GM12875 (cell line): ENCODE measurements around the gene LOXL1.

Experiments
- H3K4me3 ChIP-seq: one replicate; pipeline ENCODE4 v1.5.1; 2011; ENCODE audit warnings: low read depth, low read length, control low read depth
- TF ChIP-seq, protein P1 (sequence below): IDR thresholded peaks from 2 replicates; pipeline ENCODE4 v1.5.1; 2011; ENCODE audit warnings: low read depth, mild to moderate bottlenecking, control low read depth, inconsistent platforms, low read length, moderate library complexity, borderline replicate concordance; ENCODE audit not compliant: insufficient read depth

The LOXL1 gene

DNA sequence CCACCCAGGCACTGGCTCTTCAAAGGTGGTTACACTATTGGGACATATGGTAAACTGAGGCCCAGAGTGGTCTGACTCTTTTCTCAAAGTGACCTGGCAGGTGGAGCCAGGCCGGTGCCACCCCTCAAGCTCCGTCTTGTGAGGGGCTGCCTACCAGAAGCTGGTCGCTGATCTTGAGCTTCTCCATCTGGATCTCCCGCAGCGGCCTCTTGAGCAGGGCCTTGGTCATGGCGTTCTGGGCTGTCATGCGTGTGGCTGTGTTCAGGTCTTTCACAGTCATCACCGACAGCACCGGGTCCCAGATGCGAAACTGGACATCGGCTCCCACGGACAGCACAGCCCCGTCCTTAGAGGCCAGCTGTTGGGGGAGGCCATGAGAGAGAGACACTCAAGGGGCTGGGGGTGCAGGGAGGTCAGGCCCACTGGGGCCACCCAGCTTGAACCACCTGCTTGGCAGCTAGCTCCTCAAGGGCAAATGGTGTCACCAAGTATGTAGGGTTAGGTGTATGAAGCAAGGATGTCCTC lies 62.2 kb downstream of the LOXL1 start:
- no peak overlapping the region for H3K4me3 ChIP-seq
- TF ChIP-seq, protein P1, sequence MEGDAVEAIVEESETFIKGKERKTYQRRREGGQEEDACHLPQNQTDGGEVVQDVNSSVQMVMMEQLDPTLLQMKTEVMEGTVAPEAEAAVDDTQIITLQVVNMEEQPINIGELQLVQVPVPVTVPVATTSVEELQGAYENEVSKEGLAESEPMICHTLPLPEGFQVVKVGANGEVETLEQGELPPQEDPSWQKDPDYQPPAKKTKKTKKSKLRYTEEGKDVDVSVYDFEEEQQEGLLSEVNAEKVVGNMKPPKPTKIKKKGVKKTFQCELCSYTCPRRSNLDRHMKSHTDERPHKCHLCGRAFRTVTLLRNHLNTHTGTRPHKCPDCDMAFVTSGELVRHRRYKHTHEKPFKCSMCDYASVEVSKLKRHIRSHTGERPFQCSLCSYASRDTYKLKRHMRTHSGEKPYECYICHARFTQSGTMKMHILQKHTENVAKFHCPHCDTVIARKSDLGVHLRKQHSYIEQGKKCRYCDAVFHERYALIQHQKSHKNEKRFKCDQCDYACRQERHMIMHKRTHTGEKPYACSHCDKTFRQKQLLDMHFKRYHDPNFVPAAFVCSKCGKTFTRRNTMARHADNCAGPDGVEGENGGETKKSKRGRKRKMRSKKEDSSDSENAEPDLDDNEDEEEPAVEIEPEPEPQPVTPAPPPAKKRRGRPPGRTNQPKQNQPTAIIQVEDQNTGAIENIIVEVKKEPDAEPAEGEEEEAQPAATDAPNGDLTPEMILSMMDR = no peak

DNA sequence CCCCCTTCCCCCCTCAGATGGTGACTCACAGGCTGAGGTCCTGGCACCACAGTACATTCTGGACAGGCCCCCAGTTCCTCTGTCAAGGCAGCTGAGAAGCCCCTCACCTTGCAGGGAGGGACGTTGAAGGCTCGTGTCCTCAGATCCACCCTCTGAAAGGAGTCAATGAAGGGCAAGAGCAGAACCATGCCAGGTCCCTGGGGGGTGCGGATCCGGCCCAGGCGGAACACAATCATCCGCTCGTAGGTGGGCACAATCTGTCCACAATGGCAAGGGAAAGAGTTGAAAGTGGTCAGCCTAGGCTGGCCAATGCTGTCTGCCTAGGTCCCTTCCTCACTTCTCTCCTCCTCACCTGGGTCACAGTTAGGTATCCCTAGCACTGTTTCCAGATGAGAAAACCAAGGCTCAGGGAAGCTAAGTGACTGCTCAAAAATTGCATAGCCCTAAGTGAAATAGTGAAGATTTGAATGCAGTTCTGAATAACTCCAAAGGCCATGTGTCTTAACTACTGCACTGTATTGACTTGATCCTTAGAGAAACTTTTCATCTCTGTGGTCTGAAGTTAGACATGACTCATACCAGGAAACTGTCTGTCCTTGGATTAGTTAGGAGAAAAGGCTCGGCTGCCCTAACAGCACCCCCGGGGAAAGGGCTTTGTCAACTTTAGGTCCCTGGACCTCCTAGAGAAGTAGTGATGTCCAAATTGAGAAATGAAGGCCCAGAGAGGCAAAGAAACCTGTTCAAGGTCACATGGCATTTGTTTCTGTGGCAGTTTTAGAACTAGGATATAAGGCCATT lies 62.9 kb downstream of the LOXL1 start:
- H3K4me3 ChIP-seq = no peak overlapping the region
- TF ChIP-seq, protein P1 = no peak

DNA sequence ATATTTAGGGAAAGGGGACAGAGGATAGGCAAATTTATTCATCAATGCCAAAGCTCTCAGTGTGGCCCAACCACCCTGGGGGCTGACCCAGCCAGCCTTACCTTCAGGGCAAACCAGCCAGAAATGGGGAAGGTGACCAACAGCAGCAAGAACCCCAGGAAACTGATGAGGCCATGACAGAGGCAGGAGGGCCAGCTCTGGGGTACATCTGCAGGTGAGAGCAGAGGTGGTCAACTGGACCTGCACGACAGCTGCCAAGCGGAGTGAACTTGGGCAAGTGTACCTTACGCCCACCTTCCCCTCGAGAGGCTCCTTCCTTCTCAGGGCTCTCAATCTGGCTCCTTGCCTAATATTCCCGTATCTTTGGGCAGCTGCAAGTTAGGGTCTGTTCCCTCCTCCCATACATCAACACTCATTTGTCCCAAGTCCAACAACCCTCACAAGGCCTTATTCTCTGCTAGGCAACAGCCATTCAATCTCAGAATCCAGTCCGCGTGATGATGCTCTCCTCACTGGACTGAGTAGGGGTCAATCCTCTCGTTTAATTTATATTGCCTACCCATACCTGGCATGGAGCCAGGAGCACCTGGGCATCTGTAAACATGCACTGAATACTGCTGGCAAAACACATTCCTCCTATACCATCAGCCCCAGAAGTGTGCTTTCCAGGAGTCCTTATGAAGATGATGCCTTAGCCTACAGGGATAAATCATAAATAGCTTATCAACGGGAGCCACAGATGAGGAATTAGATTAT lies 64.2 kb downstream of the LOXL1 start:
- H3K4me3 ChIP-seq = no peak overlapping the region
- TF ChIP-seq, protein P1 = no peak

DNA sequence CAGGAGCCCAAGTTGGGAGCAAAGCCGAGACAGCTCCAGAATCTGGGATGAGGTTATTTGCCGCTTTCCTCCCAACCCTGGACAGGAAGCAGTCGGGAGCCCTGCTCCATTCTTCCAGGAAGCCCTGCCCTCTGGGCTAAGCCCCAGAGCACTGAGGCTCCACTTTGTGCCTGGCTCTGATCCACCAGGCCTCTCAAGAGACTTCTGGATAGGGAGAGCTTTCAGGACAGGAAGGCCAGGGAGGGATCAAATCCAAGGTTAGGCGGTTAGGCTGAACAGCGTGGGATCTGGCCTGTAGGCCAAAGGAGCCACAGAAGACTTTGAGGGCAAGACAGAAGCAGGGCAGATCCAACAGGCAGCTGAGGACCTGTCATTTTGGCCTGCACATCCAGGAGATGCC lies 65.0 kb downstream of the LOXL1 start:
- TF ChIP-seq, protein P1 = no peak
- peak overlapping the region; percentile 83 for H3K4me3 ChIP-seq

DNA sequence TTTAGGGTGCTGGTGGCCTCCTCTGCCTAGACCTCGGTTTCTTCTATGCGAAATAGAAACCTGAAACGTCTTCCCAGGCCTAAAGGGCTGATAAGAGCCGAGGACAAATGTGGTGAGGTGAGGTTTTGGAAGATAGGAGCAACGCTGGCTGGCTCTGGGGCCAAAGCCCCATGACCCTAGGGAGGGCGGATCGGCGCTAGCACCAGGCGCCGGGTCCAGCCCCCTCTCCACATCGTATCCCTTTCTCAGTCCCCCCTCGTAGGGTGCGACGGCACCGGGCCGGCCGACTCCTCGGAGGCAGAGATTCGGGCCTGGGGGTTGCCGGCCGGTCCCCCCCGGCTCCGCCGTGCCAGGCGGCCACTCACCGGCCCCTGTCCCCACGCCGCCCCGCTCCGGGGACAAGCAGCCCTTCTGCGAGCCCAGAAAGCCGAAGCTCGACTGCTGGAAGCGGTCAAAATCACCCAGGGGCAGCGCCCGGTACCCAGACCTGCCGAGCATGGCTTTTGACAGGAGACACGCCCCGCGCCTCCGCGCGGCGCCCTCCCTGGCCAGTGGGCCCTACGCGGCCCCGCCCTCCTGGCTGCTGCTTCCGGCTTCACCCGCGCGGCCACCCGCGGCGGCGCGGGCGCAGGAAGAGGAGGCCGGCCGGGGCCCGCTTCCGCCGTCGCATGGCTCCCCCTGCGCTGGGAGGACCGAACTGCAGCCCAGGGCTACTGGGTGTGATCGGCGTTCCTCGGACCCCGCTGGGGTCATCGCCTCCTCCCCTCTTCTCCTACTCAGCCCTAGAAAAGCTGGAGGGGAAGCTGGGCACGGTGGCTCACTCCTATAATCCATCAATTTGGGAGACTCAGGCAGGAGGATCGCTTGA lies 65.7 kb downstream of the LOXL1 start, which contains the start of gene STOML1:
TSS of gene STOML1 (minus strand) at position 570 of the 868 bp plus-strand sequence. CDS start at position 498, 72 bp downstream.
- TF ChIP-seq, protein P1 = peak; percentile 95
- H3K4me3 ChIP-seq = peak within 1 kb of the TSS; percentile 83

DNA sequence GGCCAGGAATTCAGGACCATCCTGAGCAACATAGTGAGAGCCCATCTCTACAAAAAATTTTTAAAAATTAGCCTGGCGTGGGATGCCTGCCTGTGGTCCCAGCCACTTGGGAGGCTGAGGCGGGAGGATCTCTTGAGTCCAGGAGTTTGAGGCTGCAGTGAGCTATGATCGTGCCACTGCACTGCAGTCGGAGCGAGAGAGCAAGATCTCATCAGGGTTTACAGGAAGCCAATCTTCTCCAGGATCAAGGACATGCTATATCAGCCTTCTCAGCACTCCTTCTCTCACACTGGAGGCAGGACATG lies 66.3 kb downstream of the LOXL1 start:
- H3K4me3 ChIP-seq = peak overlapping the region; percentile 83
- TF ChIP-seq, protein P1 = no peak
